HG03060 (cell line): Measurements from ENCODE around the gene ZBTB24.
"Not testable (repeated sequence)": the region's sequence is repeated elsewhere in the genome, so short reads cannot be mapped to it uniquely, and the experiment has no call there.

ENCODE experiments used
- ATAC-seq: cut with Tn5 transposase; IDR thresholded peaks from one replicate; pipeline ENCODE4 v1.9.1; 2021; ENCODE audit warnings: low read depth, moderate number of reproducible peaks; ENCODE audit not compliant: unreplicated experiment

The ZBTB24 gene

DNA sequence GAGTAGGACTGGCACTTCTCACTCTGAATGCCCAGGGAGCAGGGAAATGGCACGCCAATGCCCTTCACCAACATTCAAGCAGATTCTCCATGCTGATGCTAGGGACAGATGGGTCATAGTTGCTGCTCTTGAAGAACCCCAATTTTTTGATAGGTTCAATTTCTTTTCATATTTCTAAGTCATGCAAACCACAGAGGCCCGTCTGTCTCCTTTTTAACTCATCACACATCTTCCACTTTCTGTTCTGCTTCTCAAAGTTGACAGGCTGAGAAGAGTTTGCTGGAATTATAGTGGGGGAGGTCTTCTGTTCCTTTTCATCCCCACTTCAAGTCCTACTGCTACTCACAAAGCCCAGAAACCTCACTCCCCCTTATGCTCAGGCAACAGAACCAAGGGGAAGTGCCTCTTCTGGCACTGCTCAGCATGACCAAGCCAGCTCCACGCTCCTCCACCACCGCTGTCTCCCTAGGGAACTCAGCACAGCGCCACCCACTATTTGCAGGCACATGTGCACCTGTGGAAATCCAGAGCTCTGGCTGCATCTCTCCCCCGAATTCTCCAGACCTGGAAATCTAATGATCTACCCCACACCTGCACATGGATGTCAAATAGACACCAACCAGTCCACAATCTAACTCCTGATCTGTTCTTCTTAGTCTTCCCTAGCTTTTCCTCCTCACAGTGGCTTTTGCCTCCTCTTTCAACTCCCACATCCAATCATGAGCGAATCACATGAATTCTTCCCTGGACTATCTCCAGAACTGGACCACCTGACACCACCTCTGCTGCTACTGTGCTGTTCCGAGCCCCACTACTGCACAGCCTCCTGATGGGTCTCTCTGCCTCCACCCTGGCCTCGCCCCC is 10.7 kb downstream of the ZBTB24 start:
- no peak for ATAC-seq

DNA sequence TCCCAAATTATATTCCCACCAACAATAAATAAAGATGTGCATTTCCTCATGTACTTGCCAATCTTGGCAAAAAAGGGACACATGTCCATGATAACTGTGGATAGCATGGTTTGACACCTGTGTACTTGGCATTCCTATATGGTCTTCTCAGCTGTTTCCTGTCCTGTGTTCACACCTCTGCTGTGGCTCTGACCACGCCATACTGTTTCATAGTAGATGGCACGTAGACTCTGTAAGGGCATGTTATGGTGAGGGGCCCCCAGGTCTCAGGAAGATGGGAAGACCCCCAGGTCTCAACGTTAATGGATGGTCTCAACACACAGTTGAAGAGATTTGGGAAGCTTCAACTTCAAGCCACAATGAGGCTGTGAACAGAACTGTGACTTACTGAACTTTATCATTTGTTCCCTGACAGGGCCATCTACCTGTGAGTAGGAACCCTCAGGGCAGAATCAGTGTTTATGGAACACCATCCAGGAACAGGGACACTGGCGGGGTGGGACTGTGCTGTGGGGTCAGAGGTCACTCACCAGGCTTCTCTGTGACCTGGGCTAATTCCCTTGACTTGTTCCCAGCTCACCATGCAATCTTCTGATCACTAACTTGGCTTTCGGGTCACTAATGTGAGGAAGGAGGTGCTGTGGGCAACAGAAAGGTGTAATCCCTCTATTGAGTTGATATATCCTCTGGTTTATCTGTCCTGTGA is 11.8 kb downstream of the ZBTB24 start:
- ATAC-seq: no peak

DNA sequence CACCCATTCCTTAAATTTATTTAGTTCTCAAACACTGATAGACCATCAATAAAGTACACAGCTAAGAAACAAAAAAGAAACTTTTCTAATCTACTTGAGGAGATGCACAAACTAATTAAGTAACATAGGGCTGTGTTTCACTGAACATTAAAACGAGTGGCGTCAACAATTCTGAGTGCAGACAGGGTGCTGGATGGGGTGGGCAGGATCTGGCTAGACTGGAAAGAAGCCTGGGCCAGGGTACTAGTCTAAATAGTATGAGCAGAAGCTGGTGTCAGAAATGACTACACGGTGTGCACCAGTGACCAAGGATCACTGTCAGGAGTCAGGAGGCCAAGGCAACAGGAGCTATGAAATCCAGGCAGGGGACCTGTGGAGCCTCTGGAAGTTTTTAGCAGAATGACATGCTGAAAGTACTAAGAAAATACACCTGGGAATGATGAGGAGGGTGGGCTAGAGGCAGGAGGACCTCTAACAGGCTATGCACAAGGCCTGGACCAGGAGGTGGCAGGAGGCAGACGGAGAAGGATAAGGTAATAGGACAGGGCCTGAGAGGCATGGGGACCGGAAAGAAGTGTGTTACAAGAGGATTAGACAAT is 13.3 kb downstream of the ZBTB24 start:
- no peak for ATAC-seq

DNA sequence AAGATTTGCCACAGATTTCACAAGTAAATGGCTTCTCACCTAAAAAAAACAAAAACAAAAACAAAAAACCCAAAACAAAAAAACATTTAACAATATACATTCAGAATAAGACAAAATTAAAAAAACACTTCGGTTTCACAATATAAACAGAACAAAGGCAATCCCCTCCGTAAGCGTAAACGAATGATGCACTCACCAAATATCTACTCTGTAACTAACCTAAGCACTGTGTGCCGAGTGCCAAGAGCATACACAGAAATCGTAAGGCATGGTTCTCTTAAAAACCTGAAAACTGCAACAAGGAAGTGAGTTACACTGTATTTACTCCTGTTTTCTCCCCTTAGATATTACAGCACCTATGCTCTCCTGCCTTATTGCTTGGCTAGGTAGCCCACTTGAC is 15.3 kb downstream of the ZBTB24 start:
- ATAC-seq: no peak

DNA sequence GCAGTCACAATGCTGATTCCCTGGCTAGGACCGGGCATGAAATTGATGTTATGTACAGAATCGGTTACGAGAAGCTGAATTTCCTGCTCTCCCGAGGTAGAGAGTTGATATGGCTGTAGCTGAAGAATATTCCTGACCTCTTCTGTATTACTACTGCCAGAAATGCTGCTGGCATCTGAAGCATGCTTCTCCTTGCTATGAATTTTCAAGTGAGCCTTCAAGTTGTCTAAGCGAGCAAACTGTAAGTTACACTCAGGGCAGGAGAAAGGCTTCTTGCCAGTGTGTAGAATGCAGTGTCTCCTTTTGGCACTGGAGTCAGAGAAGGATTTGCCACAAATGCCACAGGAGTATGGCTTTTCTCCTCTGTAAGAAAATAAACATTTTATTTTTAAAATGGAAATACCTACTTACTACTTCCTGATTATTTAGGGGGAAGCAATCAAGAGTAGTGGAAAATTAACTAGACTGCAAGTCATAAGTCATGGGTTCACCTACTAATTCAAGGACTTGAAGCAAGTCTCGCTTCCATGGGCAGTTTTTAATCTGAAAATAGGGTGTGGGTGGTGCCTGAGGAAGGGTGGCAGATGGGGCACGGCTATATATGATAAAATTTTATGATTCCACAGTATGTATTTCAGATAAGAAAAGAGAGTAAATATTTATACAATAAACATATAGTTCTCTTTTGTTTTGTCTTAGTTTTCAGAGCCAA is 16.7 kb downstream of the ZBTB24 start:
- no peak for ATAC-seq

DNA sequence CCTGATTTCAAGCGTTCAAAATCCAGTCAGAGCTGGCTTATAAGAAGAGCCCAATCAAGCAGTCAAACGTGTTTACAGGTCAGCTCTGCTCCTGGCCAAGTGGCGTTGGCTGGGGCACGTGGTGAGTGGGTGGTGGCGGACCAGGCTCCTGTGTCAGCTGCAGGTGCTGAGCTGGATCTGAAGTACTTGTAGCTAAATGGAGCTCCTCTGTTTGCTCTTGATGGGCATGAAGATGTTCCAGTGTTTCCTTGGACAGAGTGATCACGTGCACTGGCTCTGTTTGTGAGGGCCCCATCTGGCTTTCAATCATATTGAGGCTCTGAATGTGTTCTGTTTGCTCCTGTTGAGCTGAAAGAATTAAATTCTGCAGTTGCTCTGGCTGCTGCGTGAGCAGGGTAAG is 17.2 kb downstream of the ZBTB24 start:
- no peak for ATAC-seq

DNA sequence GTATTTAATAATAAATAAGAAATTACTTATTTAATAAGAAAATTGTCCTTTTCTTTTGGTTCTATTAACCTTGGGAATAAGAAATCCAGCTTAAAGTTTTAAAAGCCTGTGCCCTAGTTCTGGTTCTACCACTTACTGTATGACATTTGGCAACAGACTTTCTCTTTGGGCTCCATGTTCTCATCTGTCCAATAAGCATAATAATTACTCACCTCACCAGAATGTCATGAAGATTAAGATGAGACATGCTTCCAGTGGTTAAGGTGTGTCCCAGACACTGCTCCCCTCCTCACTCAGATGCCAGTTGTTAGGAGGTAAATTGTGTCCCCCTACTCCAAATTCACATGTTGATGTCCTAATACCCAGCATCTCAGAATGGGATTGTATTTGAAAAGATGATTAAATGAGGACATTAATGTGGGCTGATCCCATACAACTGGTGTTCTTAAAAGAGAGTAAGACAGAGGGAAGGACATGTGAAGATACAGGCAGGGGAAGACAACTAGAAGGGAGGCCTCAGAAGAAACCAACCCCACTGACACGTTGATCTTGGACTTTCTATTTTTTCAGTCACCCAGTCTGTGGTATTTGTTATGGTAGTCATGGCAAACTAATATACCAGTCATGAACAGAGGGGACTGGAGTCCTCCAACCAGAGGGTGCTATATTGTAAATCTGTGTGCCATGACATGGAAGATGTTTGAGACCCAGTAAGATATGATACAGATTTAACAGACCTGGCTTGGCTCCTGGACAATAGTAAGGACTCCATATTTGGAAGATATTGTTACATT is 21.1 kb downstream of the ZBTB24 start:
- ATAC-seq: no peak

DNA sequence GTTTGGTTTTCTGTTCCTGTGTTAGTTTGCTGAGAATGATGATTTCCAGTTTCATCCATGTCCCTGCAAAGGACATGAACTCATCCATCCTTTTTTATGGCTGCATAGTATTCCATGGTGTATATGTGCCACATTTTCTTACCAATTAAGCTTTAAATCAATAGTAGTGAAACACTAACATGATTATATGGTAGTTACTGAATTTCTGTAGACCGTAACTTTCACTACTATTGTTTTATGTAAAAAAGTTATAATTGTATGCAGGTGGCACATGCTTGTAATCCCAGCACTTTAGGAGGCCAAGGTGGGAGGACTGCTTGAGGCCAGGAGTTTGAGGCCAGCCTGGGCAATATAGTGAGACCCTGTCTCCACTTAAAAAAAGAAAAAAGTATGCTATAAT is 21.8 kb downstream of the ZBTB24 start:
- not testable (repeated sequence) for ATAC-seq

DNA sequence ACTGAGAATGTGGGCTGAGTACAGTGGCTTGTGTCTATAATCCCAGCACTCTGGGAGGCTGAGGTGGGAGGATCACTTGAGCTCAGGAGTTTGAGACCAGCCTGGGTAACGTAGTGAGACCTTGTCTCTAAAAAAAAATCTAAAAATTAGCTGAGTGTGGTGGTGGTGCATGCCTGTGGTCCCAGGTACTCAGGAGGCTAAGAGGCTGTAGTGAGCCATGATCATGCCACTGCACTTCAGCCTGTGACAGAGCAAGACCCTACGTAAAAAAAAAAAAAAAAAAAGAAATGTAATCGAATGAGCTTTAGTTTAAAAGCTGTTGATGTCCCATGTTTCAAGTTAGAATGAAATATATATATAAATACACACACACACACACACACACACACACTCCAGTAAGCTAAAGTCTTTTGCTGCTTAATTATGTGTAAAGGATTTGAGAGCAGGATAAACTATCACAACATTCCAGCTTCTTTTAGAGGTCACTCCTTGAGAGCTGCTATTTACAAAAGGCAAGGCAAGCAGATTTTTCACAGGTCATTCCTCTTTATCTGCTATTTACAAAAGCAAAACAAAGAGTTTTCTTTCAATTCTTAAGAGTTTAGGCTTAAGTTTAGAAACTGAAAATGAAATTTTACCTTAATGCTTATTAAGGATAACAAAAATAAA is 22.7 kb downstream of the ZBTB24 start:
- no peak for ATAC-seq

DNA sequence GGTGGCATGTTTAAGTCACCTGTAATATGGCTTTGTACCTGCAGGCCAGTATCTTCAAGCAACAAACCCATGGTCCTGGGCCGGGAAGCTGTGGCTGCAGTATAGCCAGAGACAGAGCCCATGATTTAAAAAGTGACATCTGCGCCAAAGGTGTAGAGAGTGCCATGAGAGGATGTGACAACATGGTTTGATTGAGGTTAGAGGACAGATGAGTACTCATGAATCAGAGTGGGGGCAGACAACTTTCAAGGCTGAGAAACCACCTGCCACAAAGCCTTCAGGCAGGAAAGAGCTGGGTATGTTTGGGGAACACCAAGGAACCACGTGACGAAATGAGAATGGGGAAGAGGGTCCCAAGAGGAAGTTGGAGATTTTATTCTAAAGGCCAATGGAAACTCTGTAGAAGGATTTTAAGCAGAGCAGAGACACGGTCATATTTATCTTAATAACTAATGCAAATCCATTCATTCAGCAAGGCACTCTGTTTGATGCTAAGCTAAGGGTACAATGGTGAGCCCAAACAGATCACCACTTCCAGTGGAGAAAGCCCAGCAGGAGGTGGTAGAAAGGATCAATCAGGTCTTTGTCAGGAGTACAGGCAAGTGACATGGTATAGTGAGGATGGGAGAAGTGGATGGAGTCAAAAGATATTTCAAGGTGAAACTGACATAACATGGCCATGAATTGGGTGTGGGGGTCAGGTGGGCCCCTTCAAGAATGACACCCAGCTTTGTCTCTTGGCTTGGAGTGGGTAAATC is 24.1 kb downstream of the ZBTB24 start:
- peak; percentile 29 for ATAC-seq

DNA sequence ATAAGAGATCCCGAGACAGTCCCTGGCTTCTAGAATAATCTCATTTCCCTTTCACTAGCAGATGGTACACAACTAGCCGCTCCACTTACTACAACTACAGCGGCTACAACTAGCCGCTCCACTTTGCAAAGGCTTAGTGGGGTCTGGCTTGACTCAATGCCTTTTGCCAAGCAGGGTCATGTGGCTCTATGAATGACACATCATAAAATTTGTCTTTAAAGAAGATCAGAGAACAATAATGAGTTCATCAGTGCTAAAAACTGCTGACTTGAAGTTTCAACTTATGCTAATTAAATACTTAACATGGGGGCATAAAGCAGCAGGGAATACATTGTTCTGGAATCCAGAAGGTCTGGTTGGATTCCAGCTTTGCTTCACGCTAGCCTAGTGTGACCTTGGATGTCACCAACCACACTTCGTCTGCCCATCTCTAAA is 25.4 kb downstream of the ZBTB24 start:
- no peak for ATAC-seq

DNA sequence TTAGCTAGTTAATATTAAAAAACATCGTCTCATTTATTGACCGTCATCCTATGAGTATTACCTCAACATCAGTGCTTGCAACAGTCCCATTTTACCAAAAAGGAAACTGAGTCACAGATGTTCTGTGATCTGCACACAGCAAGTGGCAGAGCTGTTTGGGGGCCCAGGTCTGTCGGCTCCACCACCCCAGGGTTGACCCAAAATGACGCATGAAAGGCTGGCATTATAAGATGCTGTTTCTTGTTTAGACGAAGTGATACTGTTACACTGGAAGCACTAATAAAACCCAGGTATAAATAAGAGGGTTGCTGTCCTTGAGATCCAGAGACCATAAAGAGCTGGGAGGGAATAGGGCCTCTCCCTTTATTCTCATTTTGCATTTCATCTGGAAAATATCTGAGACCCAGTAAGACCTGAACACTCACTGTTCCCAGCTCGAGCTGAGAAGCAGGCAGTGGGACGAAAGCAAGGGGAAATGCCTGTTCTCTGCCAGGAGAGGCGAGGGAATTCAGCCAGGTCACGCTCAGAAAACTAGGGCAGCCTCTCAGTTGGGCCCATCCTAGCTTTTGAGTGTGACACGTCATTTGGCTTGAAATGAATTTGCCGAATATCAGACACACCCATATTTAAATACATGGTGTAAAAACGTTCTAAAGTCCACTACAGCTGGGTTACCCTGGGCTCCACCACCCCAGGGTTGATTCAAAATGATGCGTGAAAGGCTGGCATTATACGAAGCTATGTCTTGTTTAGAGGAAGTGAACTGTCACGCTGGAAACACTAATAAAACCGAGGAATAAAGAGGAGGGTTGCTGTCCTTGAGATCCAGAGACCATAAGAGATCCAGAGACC is 26.1 kb downstream of the ZBTB24 start:
- ATAC-seq: no peak

DNA sequence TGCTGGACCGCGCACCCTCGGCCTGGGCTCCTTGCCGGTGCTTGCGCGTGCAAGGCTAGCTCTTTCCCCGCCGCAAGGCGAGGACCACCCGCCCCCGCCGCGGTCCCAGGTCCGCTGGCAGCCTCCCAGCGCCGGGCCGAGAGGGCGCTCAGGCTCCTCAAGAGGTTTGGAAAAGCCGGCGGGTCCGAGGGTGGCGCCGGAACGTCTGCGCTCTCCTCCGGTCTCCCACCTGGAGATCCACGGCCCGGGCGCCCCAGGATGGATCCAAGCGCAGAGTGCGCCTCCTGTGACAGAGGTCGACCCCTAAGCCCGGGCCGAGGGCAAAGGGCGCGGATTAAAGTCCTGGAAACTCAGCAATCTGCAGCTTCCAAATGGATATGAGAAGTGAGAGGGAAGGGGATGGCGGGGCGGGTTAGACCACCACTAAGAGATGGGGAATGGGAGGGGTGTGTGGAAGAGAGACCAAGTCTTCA is 26.9 kb downstream of the ZBTB24 start:
- ATAC-seq: no peak

DNA sequence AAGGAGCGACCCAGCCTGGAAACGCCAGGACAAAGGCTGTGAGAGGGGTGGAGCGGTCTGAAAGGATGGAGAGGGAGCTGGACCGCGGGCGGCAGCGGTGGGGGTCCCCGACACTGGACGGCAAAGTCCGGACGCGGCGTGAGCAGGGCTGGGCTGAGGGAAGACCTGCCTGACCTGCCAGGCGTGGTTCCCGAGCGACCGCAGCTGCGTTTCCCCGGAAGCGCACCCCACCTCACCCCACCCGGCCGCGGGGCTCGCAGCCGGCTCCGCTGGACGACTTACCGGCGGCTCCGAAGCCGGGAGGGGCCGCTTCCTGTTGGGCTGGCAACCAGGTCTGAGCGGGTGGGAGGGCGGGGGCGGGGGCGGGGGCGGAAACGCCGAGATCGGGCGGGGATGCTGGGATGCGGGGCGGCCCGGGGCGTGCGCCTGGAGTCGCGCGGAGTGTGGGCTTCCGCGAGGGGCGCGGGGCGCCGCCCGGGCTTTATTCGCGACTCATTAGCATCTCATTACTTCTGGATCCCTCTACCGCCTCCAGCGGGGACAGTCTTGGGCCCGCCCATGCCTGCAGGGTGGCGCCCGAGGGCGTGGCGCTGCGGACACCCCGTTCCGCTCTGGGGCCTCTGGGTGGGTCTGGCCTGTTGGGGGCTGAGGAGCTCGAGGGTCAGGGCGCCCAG is 27.4 kb downstream of the ZBTB24 start, which contains the start of gene MICAL1:
Gene MICAL1, minus strand, starts transcription at position 336 of the 674 bp plus-strand sequence. CDS start 1,576 bp downstream, outside the sequence.
- peak; percentile 37 for ATAC-seq

DNA sequence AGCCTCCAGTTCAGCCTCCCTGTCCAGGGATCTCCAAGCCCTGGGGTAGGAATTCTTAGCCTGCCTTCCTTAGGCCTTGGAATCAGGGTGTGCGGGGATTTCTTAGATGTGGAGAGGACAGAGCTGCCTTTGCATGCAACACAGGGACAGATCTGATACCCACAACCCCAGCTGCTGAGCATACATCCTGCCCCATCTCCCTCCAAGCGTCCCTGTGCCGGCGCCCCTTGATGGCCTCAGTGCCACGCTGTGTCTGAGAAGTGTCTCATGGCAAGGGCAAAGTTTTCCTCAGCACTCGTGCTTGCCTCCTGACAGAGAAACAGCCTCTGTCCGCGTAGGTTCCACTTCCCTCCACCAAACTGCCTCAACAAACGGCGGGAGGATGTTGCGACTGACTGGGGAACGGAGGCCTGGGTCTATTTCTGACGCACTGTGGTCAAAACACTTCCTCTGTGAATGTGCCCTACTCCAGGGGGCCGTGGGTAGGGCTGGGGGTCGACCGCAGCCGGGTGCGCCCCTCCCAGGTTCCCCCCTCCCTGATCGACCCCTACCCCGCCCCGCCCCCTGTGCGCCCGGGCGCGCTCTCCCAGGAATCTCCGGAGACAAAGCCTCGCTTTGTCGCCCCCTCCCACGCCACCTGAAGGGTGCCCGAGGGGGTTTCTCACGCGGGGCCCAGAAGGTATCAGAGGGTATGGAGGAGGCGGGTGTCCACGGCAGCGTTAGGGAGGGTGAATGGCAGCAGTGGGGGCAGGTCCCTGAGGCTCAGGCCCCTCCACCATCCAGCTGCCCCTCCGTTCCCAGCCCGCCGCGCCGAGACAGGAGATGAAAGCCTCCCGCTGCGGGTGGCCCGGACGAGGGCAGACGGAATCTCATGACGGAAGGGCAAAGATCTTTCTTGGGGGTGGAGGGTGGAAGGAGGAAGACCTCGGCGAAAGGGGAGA is 28.3 kb downstream of the ZBTB24 start:
- ATAC-seq: no peak
